ENCODE data around the gene LHX6. TPM values are rescaled to one million over a fixed set of nuclear protein-coding genes. Genes with fewer than 3 reads are reported as not detected.

Gene LHX6
- total and polyA plus RNA-seq, 2 donors (not counting 1 experiment from before 2014, with no cell fraction given) = 0.09 TPM; not detected in 1

- Histone ChIP-seq H3K27ac (ENCODE audit: insufficient read depth, low read length) (peak within 1 kb of the TSS; percentile 85), H2AFZ (ENCODE audit: low read length) (peak within 1 kb of the TSS; percentile 42), H3K27me3 (ENCODE audit: control insufficient read depth, insufficient read depth, low read length) (no peaks in the 10 kb centered on the region), H3K9me3 (ENCODE audit: control insufficient read depth, insufficient read depth, low read depth, low read length) (no peaks in the 10 kb centered on the region), H3K9ac (ENCODE audit: insufficient read depth, low read length) (peak within 1 kb of the TSS; percentile 91), H4K20me1 (ENCODE audit: control insufficient read depth, extremely low read depth, insufficient read depth, low read length) (no peaks in the 10 kb centered on the region), H3K79me2 (ENCODE audit: control insufficient read depth, insufficient read depth, low read length) (peaks cover 39% of the 10 kb centered on the region), H3K4me2 (ENCODE audit: extremely low read depth, insufficient read depth, low read length) (peak within 1 kb of the TSS; percentile 96), H3K4me1 (ENCODE audit: control insufficient read depth, extremely low read depth, insufficient read depth, low read length) (peaks cover 8% of the 10 kb centered on the region), H3K4me3 (replicated peaks in 1 of 4; ENCODE audit: control extremely low read depth in 1 of 4, insufficient read depth in 1 of 4, low read depth in 3 of 4, low read length in 4 of 4) (peak within 1 kb of the TSS; percentile 86 to 96 (median 88)), H3K36me3 (ENCODE audit: control insufficient read depth, insufficient read depth, low read length) (peaks cover 2% of the 10 kb centered on the region)
- TF ChIP-seq EZH2 (IDR thresholded peaks at IDR 0.05; ENCODE audit: low read length, missing control alignments) (no peak), CTCF (conservative IDR thresholded peaks at IDR 0.05 in 1 of 2, IDR thresholded peaks at IDR 0.05 in 1 of 2; ENCODE audit: low read depth in 1 of 2, low read length in 2 of 2) (no peak)
- peak; percentile 89 to 91 for DNase-seq (ENCODE audit: low read depth in 2 of 2)
Measured at GRCh38 chr9:122264360-122265148, 35.8 kb upstream of the LHX6 start, which contains the start of the genes MRRF and RBM18. Gene MRRF (plus strand): TSS chr9:122264882. CDS start chr9:122270892, 6,010 bp downstream. Gene RBM18 (minus strand): TSS chr9:122264840. CDS start chr9:122261492, 3,348 bp downstream.

GRCh38 chr9:122263699-122264349, 35.1 kb upstream of the LHX6 start:
- H3K36me3 ChIP-seq (ENCODE audit: control insufficient read depth, insufficient read depth, low read length) = peaks cover 2% of the 10 kb centered on the region
- peaks cover 39% of the 10 kb centered on the region for H3K79me2 ChIP-seq (ENCODE audit: control insufficient read depth, insufficient read depth, low read length)
- peak overlapping the region; percentile 86 to 96 (median 88) for H3K4me3 ChIP-seq (replicated peaks in 1 of 4; ENCODE audit: control extremely low read depth in 1 of 4, insufficient read depth in 1 of 4, low read depth in 3 of 4, low read length in 4 of 4)
- no peaks in the 10 kb centered on the region for H3K27me3 ChIP-seq (ENCODE audit: control insufficient read depth, insufficient read depth, low read length)
- peak overlapping the region; percentile 96 for H3K4me2 ChIP-seq (ENCODE audit: extremely low read depth, insufficient read depth, low read length)
- peak overlapping the region; percentile 23 for H2AFZ ChIP-seq (ENCODE audit: low read length)
- DNase-seq (ENCODE audit: low read depth in 2 of 2) = peak; percentile 14 to 16
- no peak for TF ChIP-seq EZH2 (IDR thresholded peaks at IDR 0.05; ENCODE audit: low read length, missing control alignments)
- no peak for TF ChIP-seq CTCF (conservative IDR thresholded peaks at IDR 0.05 in 1 of 2, IDR thresholded peaks at IDR 0.05 in 1 of 2; ENCODE audit: low read depth in 1 of 2, low read length in 2 of 2)
- H3K27ac ChIP-seq (ENCODE audit: insufficient read depth, low read length) = peak overlapping the region; percentile 85
- peak overlapping the region; percentile 91 for H3K9ac ChIP-seq (ENCODE audit: insufficient read depth, low read length)
- H3K4me1 ChIP-seq (ENCODE audit: control insufficient read depth, extremely low read depth, insufficient read depth, low read length) = peaks cover 8% of the 10 kb centered on the region
- H3K9me3 ChIP-seq (ENCODE audit: control insufficient read depth, insufficient read depth, low read depth, low read length) = no peaks in the 10 kb centered on the region
- no peaks in the 10 kb centered on the region for H4K20me1 ChIP-seq (ENCODE audit: control insufficient read depth, extremely low read depth, insufficient read depth, low read length)

- peaks cover 2% of the 10 kb centered on the region for H3K36me3 ChIP-seq (ENCODE audit: control insufficient read depth, insufficient read depth, low read length)
- no peaks in the 10 kb centered on the region for H3K9me3 ChIP-seq (ENCODE audit: control insufficient read depth, insufficient read depth, low read depth, low read length)
- no peak for TF ChIP-seq CTCF (conservative IDR thresholded peaks at IDR 0.05 in 1 of 2, IDR thresholded peaks at IDR 0.05 in 1 of 2; ENCODE audit: low read depth in 1 of 2, low read length in 2 of 2)
- TF ChIP-seq EZH2 (IDR thresholded peaks at IDR 0.05; ENCODE audit: low read length, missing control alignments) = no peak
- no peaks in the 10 kb centered on the region for H3K27me3 ChIP-seq (ENCODE audit: control insufficient read depth, insufficient read depth, low read length)
- no peak overlapping the region for H3K4me3 ChIP-seq (replicated peaks in 1 of 4; ENCODE audit: control extremely low read depth in 1 of 4, insufficient read depth in 1 of 4, low read depth in 3 of 4, low read length in 4 of 4)
- no peak overlapping the region for H3K9ac ChIP-seq (ENCODE audit: insufficient read depth, low read length)
- DNase-seq (ENCODE audit: low read depth in 2 of 2) = no peak
- H3K79me2 ChIP-seq (ENCODE audit: control insufficient read depth, insufficient read depth, low read length) = peaks cover 34% of the 10 kb centered on the region
- no peak overlapping the region for H2AFZ ChIP-seq (ENCODE audit: low read length)
- no peak overlapping the region for H3K4me2 ChIP-seq (ENCODE audit: extremely low read depth, insufficient read depth, low read length)
- H4K20me1 ChIP-seq (ENCODE audit: control insufficient read depth, extremely low read depth, insufficient read depth, low read length) = no peaks in the 10 kb centered on the region
- H3K27ac ChIP-seq (ENCODE audit: insufficient read depth, low read length) = no peak overlapping the region
- H3K4me1 ChIP-seq (ENCODE audit: control insufficient read depth, extremely low read depth, insufficient read depth, low read length) = peaks cover 8% of the 10 kb centered on the region
Measured at GRCh38 chr9:122262073-122262472, 33.3 kb upstream of the LHX6 start.

All from fibroblast of lung (primary cell).